Neural cell (in vitro differentiated cells): Measurements from ENCODE around the gene FOXP2. TPM values are rescaled to one million over a fixed set of nuclear protein-coding genes. Genes with fewer than 3 reads are reported as not detected.

Source experiments
- H2AFZ ChIP-seq: fragments of 200-600, 300-800 bp; sonication (generic), shearing (Covaris generic); 2 replicates; pipeline ENCODE4 v1.6.0; 2014; ENCODE audit warnings: low read depth, mild to moderate bottlenecking, antibody characterized with exemption, low read length, moderate library complexity
- H3F3A ChIP-seq: fragments of 200-600 bp; shearing (Covaris generic); 2 replicates; pipeline ENCODE4 v1.6.1; 2016; ENCODE audit warnings: mild to moderate bottlenecking, moderate library complexity, mixed read lengths, antibody characterized with exemption, low read length; ENCODE audit not compliant: insufficient read depth, poor library complexity, severe bottlenecking
- H3K27ac ChIP-seq: fragments of 200-600, 300-800 bp; sonication (generic), shearing (Covaris generic); 2 replicates; pipeline ENCODE4 v1.5.1; 2014; ENCODE audit warnings: mild to moderate bottlenecking, low read length, moderate library complexity
- H3K27me3 ChIP-seq: fragments of 300-800, 200-600 bp; sonication (generic), shearing (Covaris generic); 2 replicates; pipeline ENCODE4 v1.6.0; 2014; ENCODE audit warnings: mild to moderate bottlenecking, low read depth, low read length, moderate library complexity; ENCODE audit not compliant: insufficient read depth
- H3K36me3 ChIP-seq: fragments of 300-800, 200-600 bp; sonication (generic), shearing (Covaris generic); 2 replicates; pipeline ENCODE4 v1.5.1; 2014; ENCODE audit warnings: mild to moderate bottlenecking, antibody characterized with exemption, low read length, moderate library complexity; ENCODE audit not compliant: insufficient read depth
- H3K4me2 ChIP-seq: fragments of 300-800, 200-600 bp; sonication (generic), shearing (Covaris generic); 2 replicates; pipeline ENCODE4 v1.6.0; 2014; ENCODE audit warnings: mild to moderate bottlenecking, low read length
- H3K4me3 ChIP-seq: fragments of 300-800, 200-600 bp; sonication (generic), shearing (Covaris generic); 2 replicates; pipeline ENCODE4 v1.5.1; 2014; ENCODE audit warnings: mild to moderate bottlenecking, low read length, moderate library complexity
- H3K79me2 ChIP-seq: fragments of 200-600 bp; shearing (Covaris generic); replicated peaks from 2 replicates; pipeline ENCODE4 v1.6.0; 2014; ENCODE audit warnings: mild to moderate bottlenecking, low read length, moderate library complexity; ENCODE audit not compliant: insufficient read depth
- H3K9ac ChIP-seq: fragments of 300-800, 200-600 bp; sonication (generic), shearing (Covaris generic); 2 replicates; pipeline ENCODE4 v1.6.1; 2016; ENCODE audit warnings: mild to moderate bottlenecking, low read length, mixed read lengths
- H3K9me2 ChIP-seq: fragments of 200-600 bp; shearing (Covaris generic); 2 replicates; pipeline ENCODE4 v1.6.1; 2016; ENCODE audit warnings: mild to moderate bottlenecking, low read length, mixed read lengths; ENCODE audit not compliant: insufficient read depth
- H3K9me3 ChIP-seq: fragments of 200-600, 300-800 bp; sonication (generic), shearing (Covaris generic); 2 replicates; pipeline ENCODE4 v1.6.1; 2016; ENCODE audit warnings: mild to moderate bottlenecking, mixed run types, low read length, moderate library complexity, mixed read lengths
- H4K20me1 ChIP-seq: fragments of 200-600 bp; shearing (Covaris generic); 2 replicates; pipeline ENCODE4 v1.6.1; 2016; ENCODE audit warnings: mild to moderate bottlenecking, mixed run types; ENCODE audit not compliant: insufficient read depth
- EP300 ChIP-seq: fragments of 450-650 bp; conservative IDR thresholded peaks from 2 replicates; pipeline ENCODE4 v1.6.1; 2014; ENCODE audit warnings: antibody characterized with exemption, mild to moderate bottlenecking, moderate library complexity; ENCODE audit not compliant: poor library complexity, severe bottlenecking
- EZH2 ChIP-seq: fragments of 200-600, 300-800 bp; shearing (Covaris generic), sonication (generic); IDR thresholded peaks from 2 replicates; pipeline ENCODE4 v1.6.1; 2014; ENCODE audit warnings: antibody characterized with exemption, low read length, borderline replicate concordance, mild to moderate bottlenecking; ENCODE audit not compliant: insufficient read depth, poor library complexity, severe bottlenecking
- MXI1 ChIP-seq: fragments of 450-650 bp; conservative IDR thresholded peaks from 2 replicates; pipeline ENCODE4 v1.6.1; 2014; ENCODE audit warnings: antibody characterized with exemption, mild to moderate bottlenecking; ENCODE audit not compliant: poor library complexity, severe bottlenecking
- POLR2AphosphoS5 ChIP-seq: IDR thresholded peaks from 2 replicates; pipeline ENCODE4 v1.6.1; 2012
- RAD21 ChIP-seq: fragments of 450-650 bp; conservative IDR thresholded peaks from 2 replicates; pipeline ENCODE4 v1.6.1; 2014; ENCODE audit warnings: antibody characterized with exemption, mild to moderate bottlenecking, moderate library complexity
- TAF1 ChIP-seq: IDR thresholded peaks from 2 replicates; pipeline ENCODE4 v1.6.1; 2012; ENCODE audit warnings: low read depth
- polyA plus RNA-seq: library from polyadenylated mRNA; depleted of rRNA; stranded (reverse); fragments of >200 nt; gene quantifications from 2 replicates; pipeline ENCODE4 v1.2.3, GENCODE V29; 2014
- TF ChIP-seq, protein P1 (sequence below): IDR thresholded peaks from 2 replicates; pipeline ENCODE4 v1.6.1; 2012; ENCODE audit warnings: borderline replicate concordance

Gene FOXP2
- polyA plus RNA-seq, 1 donor from 2014 or later, result 51.3 TPM

DNA sequence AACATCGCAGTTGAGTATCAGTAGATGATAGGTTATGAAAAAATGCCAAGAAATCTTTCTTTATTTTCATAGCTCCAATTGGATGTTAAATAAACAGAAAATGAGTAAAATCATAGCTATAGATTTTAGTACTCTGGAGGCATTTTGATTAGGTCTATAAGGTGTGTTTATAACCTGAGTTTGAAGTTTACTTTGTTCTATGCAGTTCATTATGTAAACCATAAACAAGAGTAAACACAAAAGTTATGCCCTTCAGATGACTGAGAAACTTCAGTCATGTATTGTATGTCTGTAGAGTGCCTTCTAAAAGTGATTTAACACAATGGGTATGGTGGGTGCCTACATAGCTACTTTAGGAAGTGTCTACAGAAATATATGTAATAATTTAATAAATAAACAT is 13.6 kb downstream of the FOXP2 start:
- Histone ChIP-seq H3F3A (peaks cover 7% of the 10 kb centered on the region), H3K79me2 (peaks cover 2% of the 10 kb centered on the region), H3K36me3 (no peaks in the 10 kb centered on the region), H4K20me1 (no peaks in the 10 kb centered on the region), H3K9me3 (no peaks in the 10 kb centered on the region), H3K4me3 (no peak overlapping the region), H3K27ac (no peak overlapping the region), H2AFZ (no peak overlapping the region), H3K4me2 (no peak overlapping the region), H3K27me3 (no peaks in the 10 kb centered on the region), H3K9me2 (no peaks in the 10 kb centered on the region), H3K9ac (no peak overlapping the region)
- TF ChIP-seq EP300, result no peak
- no peak for TF ChIP-seq RAD21
- TF ChIP-seq, protein P1, sequence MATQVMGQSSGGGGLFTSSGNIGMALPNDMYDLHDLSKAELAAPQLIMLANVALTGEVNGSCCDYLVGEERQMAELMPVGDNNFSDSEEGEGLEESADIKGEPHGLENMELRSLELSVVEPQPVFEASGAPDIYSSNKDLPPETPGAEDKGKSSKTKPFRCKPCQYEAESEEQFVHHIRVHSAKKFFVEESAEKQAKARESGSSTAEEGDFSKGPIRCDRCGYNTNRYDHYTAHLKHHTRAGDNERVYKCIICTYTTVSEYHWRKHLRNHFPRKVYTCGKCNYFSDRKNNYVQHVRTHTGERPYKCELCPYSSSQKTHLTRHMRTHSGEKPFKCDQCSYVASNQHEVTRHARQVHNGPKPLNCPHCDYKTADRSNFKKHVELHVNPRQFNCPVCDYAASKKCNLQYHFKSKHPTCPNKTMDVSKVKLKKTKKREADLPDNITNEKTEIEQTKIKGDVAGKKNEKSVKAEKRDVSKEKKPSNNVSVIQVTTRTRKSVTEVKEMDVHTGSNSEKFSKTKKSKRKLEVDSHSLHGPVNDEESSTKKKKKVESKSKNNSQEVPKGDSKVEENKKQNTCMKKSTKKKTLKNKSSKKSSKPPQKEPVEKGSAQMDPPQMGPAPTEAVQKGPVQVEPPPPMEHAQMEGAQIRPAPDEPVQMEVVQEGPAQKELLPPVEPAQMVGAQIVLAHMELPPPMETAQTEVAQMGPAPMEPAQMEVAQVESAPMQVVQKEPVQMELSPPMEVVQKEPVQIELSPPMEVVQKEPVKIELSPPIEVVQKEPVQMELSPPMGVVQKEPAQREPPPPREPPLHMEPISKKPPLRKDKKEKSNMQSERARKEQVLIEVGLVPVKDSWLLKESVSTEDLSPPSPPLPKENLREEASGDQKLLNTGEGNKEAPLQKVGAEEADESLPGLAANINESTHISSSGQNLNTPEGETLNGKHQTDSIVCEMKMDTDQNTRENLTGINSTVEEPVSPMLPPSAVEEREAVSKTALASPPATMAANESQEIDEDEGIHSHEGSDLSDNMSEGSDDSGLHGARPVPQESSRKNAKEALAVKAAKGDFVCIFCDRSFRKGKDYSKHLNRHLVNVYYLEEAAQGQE, result no peak
- no peak for TF ChIP-seq MXI1
- TF ChIP-seq EZH2, result no peak
- TF ChIP-seq POLR2AphosphoS5, result no peak

DNA sequence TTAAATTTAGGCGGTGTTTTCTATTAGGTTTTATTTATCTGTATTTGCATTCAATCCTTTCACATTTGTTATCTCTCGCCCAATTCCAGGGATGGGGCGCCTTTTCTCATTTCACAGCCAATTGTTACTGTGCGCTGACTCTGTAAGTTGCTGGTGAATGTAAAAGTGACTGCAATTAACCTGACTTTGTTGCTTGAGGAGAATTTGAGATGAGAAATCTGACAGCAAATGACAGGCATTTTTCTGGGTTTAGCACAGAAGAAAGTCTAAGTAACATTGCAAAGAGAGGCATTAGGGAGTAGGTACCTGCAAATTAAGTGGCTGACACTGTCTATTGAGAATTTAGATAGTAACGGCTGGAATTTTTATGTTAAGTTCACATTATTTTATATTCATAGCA is 16.6 kb downstream of the FOXP2 start:
- Histone ChIP-seq H3K4me3 (peak overlapping the region; percentile 53), H3K9me3 (no peaks in the 10 kb centered on the region), H3K79me2 (peaks cover 2% of the 10 kb centered on the region), H3K9ac (peak overlapping the region; percentile 29), H3K4me2 (peak overlapping the region; percentile 46), H3K27ac (peak overlapping the region; percentile 86), H3K36me3 (no peaks in the 10 kb centered on the region), H3F3A (peaks cover 7% of the 10 kb centered on the region), H3K9me2 (no peaks in the 10 kb centered on the region), H4K20me1 (no peaks in the 10 kb centered on the region), H2AFZ (no peak overlapping the region), H3K27me3 (no peaks in the 10 kb centered on the region)
- TF ChIP-seq EP300 (peak; percentile 92), POLR2AphosphoS5 (peak; percentile 72), TAF1 (no peak), EZH2 (no peak), RAD21 (peak; percentile 28)
- TF ChIP-seq, protein P1, result no peak
